ENCODE data around the gene COX6A1.

The COX6A1 gene

DNA sequence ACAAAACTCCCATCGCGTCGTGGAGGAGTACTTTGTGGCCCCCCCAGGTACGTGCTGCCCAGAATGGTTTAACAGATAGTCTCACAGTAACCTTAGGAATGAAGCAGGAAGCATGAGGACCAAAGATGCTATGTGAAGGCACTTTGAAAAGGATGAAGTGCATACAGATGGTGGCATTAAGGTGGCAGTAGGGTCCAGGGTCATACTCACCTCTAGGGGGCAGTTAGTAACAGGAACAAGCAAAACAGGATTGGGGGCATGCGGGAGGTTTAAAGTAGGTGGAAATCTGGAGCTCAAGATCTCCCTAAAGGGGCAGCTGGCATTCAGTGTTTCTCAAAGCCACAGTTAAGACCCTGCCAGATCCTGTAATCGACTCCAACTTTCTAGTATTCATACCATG lies 19.2 kb downstream of the COX6A1 start:
- no peak overlapping the region for H3K27ac ChIP-seq (ENCODE audit: low read depth, low read length)
- H3K4me1 ChIP-seq (ENCODE audit: control insufficient read depth, low read length) = peaks cover 47% of the 10 kb centered on the region
- peaks cover 41% of the 10 kb centered on the region for H3K79me2 ChIP-seq (ENCODE audit: control insufficient read depth, low read length)
- H4K20me1 ChIP-seq (ENCODE audit: control insufficient read depth, insufficient read depth, low read depth, low read length) = no peaks in the 10 kb centered on the region; the same call in 1 of the 2 replicates
- H3K4me3 ChIP-seq (ENCODE audit: low read length) = no peak overlapping the region
- no peaks in the 10 kb centered on the region for H3K9me3 ChIP-seq (ENCODE audit: control insufficient read depth, insufficient read depth, low read length)
- H3K4me2 ChIP-seq (ENCODE audit: low read length) = no peak overlapping the region
- peaks cover 89% of the 10 kb centered on the region for H3K36me3 ChIP-seq (ENCODE audit: control insufficient read depth, low read length)
- H3K9me2 ChIP-seq (replicated peaks; ENCODE audit: control insufficient read depth, low read length) = no peaks in the 10 kb centered on the region
- TF ChIP-seq, protein P1, sequence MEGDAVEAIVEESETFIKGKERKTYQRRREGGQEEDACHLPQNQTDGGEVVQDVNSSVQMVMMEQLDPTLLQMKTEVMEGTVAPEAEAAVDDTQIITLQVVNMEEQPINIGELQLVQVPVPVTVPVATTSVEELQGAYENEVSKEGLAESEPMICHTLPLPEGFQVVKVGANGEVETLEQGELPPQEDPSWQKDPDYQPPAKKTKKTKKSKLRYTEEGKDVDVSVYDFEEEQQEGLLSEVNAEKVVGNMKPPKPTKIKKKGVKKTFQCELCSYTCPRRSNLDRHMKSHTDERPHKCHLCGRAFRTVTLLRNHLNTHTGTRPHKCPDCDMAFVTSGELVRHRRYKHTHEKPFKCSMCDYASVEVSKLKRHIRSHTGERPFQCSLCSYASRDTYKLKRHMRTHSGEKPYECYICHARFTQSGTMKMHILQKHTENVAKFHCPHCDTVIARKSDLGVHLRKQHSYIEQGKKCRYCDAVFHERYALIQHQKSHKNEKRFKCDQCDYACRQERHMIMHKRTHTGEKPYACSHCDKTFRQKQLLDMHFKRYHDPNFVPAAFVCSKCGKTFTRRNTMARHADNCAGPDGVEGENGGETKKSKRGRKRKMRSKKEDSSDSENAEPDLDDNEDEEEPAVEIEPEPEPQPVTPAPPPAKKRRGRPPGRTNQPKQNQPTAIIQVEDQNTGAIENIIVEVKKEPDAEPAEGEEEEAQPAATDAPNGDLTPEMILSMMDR (IDR thresholded peaks at IDR 0.05; ENCODE audit: low read depth, low read length, poor library complexity, severe bottlenecking) = peak; percentile 74
- TF ChIP-seq EZH2phosphoT487 (IDR thresholded peaks at IDR 0.05; ENCODE audit: borderline replicate concordance, low read length) = no peak
- H3F3A ChIP-seq (ENCODE audit: control insufficient read depth, insufficient read depth) = peaks cover 64% of the 10 kb centered on the region
- H3K27me3 ChIP-seq (ENCODE audit: control insufficient read depth, low read length) = no peaks in the 10 kb centered on the region

DNA sequence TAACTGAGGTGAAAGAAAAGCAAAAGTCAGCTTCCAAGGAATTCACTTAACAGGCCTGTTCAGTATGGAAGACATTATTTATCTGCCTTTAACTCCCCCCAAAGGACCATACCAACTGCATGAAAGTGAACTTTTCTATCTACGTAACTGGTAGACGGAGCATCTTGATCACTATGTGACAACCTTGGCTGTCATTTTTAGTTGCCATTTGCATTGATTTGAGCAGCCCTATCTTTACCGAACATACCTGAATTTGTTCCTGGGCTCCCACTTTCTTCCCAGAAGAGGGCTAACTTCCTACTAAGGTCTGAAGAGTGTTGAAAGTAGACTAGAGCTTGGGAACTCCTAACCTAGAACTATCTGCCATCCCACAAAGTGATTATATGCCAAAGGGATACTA lies 22.2 kb downstream of the COX6A1 start:
- Histone ChIP-seq H3F3A (ENCODE audit: control insufficient read depth, insufficient read depth) (peaks cover 57% of the 10 kb centered on the region), H3K9me2 (replicated peaks; ENCODE audit: control insufficient read depth, low read length) (no peaks in the 10 kb centered on the region), H3K9me3 (ENCODE audit: control insufficient read depth, insufficient read depth, low read length) (no peaks in the 10 kb centered on the region), H3K27ac (ENCODE audit: low read depth, low read length) (no peak overlapping the region), H4K20me1 (ENCODE audit: control insufficient read depth, insufficient read depth, low read depth, low read length) (peaks cover 7% of the 10 kb centered on the region; the same call in 1 of the 2 replicates), H3K27me3 (ENCODE audit: control insufficient read depth, low read length) (no peaks in the 10 kb centered on the region), H3K4me1 (ENCODE audit: control insufficient read depth, low read length) (peaks cover 19% of the 10 kb centered on the region), H3K4me2 (ENCODE audit: low read length) (no peak overlapping the region), H3K79me2 (ENCODE audit: control insufficient read depth, low read length) (peaks cover 47% of the 10 kb centered on the region), H3K36me3 (ENCODE audit: control insufficient read depth, low read length) (peaks cover 95% of the 10 kb centered on the region), H3K4me3 (ENCODE audit: low read length) (no peak overlapping the region)
- TF ChIP-seq EZH2phosphoT487 (IDR thresholded peaks at IDR 0.05; ENCODE audit: borderline replicate concordance, low read length) = no peak
- TF ChIP-seq, protein P1 (IDR thresholded peaks at IDR 0.05; ENCODE audit: low read depth, low read length, poor library complexity, severe bottlenecking) = no peak

DNA sequence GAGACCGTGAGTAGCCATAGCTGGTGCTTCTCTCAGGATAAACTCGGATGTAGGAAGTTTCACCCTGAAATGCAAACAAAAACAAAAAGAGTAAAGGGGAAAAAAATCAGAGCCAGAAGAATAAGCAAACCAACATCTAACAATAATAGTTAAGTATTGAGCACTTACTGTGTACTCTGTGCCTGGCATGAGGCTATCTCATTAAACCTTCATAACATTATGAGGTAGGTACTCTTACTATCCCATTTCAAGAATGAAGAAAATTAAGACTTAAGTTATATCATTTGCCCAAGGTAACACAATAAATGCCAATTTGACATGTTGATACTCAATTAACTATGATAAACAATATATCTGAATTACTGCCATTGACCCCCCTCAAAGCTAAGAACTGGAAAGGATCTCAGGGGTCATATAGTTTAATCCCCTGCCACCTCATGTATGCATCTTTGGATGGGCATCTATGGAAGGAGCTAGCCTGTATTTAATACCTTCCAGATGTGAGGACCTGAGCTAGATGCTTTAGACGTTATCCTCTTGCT lies 24.3 kb downstream of the COX6A1 start:
- Histone ChIP-seq H3K9me3 (ENCODE audit: control insufficient read depth, insufficient read depth, low read length) (no peaks in the 10 kb centered on the region), H3K9me2 (replicated peaks; ENCODE audit: control insufficient read depth, low read length) (no peaks in the 10 kb centered on the region), H3K27ac (ENCODE audit: low read depth, low read length) (no peak overlapping the region), H3K4me1 (ENCODE audit: control insufficient read depth, low read length) (peaks cover 12% of the 10 kb centered on the region), H3K4me2 (ENCODE audit: low read length) (no peak overlapping the region), H3K79me2 (ENCODE audit: control insufficient read depth, low read length) (peaks cover 57% of the 10 kb centered on the region), H3K36me3 (ENCODE audit: control insufficient read depth, low read length) (peaks cover 96% of the 10 kb centered on the region), H3F3A (ENCODE audit: control insufficient read depth, insufficient read depth) (peaks cover 43% of the 10 kb centered on the region), H3K4me3 (ENCODE audit: low read length) (no peak overlapping the region), H4K20me1 (ENCODE audit: control insufficient read depth, insufficient read depth, low read depth, low read length) (peaks cover 26% of the 10 kb centered on the region), H3K27me3 (ENCODE audit: control insufficient read depth, low read length) (no peaks in the 10 kb centered on the region)
- TF ChIP-seq, protein P1 (IDR thresholded peaks at IDR 0.05; ENCODE audit: low read depth, low read length, poor library complexity, severe bottlenecking) = no peak
- no peak for TF ChIP-seq EZH2phosphoT487 (IDR thresholded peaks at IDR 0.05; ENCODE audit: borderline replicate concordance, low read length)
